Sigmoid colon (tissue), 4 donors: ENCODE results near the gene PDCL3.

Source experiments
- CTCF ChIP-seq, 4 experiments: fragments of 450-650 bp in 3 of 4; fragments of 200-600 bp in 1 of 4; IDR thresholded peaks; one replicate each; pipeline ENCODE4 v1.5.1; 2016 to 2019; ENCODE audit warnings: antibody characterized with exemption in 4 of 4, mild to moderate bottlenecking in 3 of 4, moderate library complexity in 2 of 4
- EP300 ChIP-seq, 4 donors: sonication (generic); formaldehyde crosslinking; IDR thresholded peaks; one replicate each; pipeline ENCODE4 v1.6.1; 2017; ENCODE audit warnings: antibody characterized with exemption in 4 of 4
- POLR2A ChIP-seq, 2 donors: fragments of 450-650 bp; IDR thresholded peaks; one replicate each; pipeline ENCODE4 v1.6.1; 2016; ENCODE audit warnings: antibody characterized with exemption in 2 of 2, mild to moderate bottlenecking in 2 of 2, moderate library complexity in 2 of 2
- POLR2AphosphoS5 ChIP-seq, 4 donors: sonication (generic); formaldehyde crosslinking; IDR thresholded peaks; one replicate each; pipeline ENCODE4 v1.6.1; 2017; ENCODE audit warnings: antibody characterized with exemption in 4 of 4

- no peak for TF ChIP-seq CTCF (IDR thresholded peaks at IDR 0.05)
- TF ChIP-seq POLR2A (IDR thresholded peaks at IDR 0.05), result no peak
- no peak for TF ChIP-seq POLR2AphosphoS5 (IDR thresholded peaks at IDR 0.05)
- no peak for TF ChIP-seq EP300 (IDR thresholded peaks at IDR 0.05)
These were observed 8.9 kb downstream of the PDCL3 start for GRCh38 chr2:100571668-100572067.
